Measurements from ENCODE around the gene NFIC.
"Not testable (repeated sequence)": the region's sequence is repeated elsewhere in the genome, so short reads cannot be mapped to it uniquely, and the experiment has no call there.

The NFIC gene

DNA sequence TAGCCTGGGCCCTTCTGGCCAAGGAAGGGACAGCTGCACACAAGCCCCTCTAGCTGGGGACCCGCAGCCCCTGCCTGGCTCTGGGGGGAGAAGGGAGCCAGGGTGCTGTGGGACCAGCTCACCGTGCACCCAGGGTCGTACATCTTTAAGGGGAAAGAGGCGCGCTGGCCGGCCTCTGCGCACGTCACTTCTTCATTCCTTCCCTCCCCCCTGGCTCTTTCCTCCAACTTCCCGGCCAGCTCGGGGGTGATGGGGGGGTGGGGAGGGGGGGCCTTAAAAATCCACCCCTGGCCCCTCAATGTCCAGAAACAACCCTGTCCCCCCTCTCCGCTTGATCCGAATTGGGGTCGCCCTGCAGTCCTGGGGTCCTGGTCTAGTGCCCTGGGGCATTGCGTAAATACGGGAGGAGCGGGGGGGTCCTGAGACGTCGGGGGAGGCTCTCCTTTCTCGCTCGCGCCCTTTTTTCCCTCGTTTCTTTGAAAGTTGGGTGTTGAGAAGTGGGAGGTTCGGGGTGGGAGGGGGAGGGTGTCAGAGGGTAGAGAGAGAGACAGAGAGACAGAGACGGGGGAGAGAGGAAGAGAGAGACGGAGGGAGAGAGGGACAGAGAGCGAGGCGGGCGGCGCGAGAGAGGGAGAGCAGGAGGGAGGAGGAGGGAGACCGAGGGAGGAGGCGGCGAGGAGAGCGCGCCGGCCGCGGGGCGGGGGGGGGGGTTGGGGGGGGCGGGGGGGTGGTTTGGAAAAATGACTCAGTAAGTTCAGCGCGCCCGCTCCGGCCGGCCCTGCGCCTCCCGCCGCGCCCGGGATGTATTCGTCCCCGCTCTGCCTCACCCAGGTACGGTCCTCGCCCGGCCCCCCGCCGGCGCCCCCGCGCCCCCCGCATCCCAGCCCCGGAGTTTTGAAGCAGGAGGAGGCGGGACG, at the start of gene NFIC:
TSS of gene NFIC (plus strand) at position 748 of the 917 bp plus-strand sequence. CDS start at position 802, 54 bp downstream.
- DNase-seq (ENCODE audit: low read depth), result no peak

DNA sequence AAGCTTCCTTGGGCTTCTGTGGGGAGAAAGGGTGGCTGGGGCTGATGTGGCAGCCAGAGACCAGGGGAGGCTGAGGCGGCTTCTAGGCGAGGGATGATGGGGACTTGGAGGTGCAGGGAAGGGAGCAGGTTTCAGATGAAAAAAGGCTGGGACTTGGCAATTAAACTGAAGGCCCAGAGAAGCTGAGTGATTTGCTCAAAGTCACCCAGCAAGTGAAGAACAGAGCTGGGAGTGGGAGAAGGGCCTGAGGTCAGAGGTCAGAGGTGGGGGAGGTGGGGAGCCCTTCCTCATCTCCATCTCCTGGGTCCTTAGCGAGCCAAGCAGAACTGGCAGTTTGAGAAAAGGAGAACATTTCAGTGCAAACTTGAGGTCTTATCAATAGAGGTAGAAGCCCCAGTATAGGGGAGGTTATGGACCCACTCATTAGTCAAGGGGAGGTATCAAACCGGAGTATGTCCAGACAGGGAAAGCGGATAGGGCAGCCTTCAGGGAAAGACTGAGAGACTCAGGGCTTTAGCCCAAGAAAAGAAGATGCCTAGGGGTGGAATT, 49.6 kb upstream of the NFIC start:
- DNase-seq (ENCODE audit: low read depth), result no peak

GRCh38 chr19:3319643-3320353, 46.6 kb upstream of the NFIC start:
- no peak for DNase-seq (ENCODE audit: low read depth)

DNA sequence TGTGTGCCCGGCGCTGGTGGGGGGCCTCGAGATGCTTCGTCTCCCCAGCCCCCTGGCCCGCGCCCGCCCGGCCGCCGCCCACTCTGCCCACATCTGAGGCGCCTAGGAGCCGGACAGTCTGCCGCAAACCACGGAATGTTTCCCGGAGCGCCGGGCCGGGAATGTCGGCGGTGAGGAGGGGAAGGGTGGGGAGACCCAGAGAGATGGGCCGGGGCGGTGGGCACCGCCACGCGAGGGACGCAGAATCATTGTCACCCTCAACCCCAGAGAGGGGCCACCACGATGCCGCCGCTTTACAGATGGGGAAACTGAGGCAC, 46.1 kb upstream of the NFIC start:
- no peak for DNase-seq (ENCODE audit: low read depth)

GRCh38 chr19:3320853-3321252, 45.5 kb upstream of the NFIC start:
- no peak for DNase-seq (ENCODE audit: low read depth)

DNA sequence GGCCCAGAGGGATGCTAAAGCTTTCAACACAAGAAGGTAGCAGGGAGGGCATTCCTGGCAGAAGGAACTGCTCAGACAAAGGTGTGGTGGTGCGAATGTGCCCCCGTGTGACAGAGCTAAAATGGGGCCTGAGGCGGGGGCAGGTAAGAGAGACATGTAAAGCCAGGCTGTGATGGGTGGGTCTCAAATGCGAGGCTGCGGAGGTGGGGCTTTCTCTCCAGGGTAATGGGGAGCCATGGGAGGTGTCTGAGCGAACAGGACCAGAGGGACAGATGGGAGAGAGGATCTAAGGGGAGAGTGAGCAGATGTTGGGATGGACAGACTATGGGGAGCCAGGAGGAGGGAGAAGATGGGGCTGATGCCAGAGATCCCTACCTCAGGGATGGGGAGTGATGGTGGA, 44.7 kb upstream of the NFIC start:
- no peak for DNase-seq (ENCODE audit: low read depth)

GRCh38 chr19:3322199-3322978, 44.0 kb upstream of the NFIC start:
- no peak for DNase-seq (ENCODE audit: low read depth)

DNA sequence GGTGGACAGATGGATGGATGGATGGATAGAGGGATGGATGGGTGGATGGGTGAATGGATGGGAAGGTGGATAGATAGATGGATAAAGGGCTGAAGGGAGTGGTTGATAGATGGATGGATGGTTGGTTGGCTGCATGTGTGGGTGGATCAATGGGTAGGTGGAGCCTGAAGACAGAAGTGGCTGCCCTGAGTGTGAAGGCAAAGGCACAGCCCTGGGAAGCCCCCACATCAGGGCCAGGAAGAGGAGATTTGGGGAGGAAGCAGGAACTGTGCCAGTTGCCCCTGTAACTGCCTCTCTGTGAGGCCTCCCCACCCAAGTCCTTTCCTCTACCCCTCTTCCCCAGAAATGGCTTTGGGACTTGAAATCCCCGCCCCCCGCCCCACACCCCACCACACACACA, 43.4 kb upstream of the NFIC start:
- no peak for DNase-seq (ENCODE audit: low read depth)

DNA sequence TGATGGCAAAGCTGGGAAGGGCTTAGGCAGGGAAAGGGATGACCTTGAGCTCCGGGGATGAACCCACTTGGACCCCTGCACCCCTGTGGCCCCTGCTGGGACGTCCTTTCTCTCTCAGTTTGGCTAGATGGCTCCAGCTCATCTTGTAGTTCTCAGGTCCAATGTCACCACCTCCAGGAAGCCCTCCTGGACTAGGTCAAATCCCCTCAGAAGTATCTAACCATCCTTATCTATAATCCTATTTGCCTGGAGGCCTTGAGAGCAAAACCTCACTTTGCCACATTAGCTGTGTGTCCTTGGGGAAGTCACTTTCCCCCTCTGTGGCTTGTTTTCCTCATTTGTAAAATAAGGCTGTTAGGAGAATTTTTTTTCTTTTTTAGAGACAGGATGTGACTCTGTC, 42.7 kb upstream of the NFIC start:
- no peak for DNase-seq (ENCODE audit: low read depth)

DNA sequence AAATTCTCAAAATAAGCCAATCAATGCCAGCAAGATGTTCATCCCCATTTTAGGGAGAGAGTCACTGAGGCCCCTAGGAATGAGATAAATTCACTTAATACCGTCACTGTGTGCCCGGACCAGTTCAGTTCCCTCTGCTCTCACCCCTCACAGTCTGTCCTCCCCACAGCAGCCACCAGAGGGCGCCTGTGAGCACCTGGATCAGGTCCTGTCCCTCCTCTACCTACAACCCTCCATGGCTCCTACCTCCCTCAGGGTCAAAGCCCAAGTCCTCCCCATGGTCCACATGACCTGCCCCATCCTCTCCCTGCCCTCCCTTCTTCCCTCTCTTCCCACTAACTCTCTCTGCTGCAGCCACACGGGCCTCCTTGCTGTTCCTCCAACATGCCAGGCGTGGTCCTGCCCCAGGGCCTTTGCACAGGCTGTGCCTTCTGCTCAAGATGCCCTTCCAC, 42.0 kb upstream of the NFIC start:
- DNase-seq (ENCODE audit: low read depth), result peak; percentile 44

GRCh38 chr19:3325451-3325850, 40.9 kb upstream of the NFIC start:
- DNase-seq (ENCODE audit: low read depth), result no peak

DNA sequence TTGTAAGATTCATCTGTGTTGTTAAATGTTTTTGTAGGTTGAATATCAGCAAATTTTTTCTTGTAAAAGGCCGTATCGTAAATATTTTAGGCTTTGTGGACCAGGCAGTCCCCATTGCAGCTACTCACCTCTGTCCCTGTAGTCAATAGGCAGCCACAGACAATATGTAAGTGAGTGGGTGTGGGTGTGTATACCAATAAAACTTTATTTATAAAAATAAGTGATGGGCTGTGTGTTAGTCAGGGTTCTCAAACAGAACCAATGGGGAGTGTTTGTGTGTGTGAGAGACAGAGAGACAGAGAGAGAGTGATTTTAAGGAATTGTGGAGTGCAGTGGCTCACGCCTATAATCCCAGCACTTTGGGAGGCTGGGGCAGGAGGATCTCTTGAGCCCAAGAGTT, 37.6 kb upstream of the NFIC start:
- DNase-seq (ENCODE audit: low read depth), result no peak

- DNase-seq (ENCODE audit: low read depth), result no peak
Measured at GRCh38 chr19:3330047-3330446, 36.3 kb upstream of the NFIC start.

DNA sequence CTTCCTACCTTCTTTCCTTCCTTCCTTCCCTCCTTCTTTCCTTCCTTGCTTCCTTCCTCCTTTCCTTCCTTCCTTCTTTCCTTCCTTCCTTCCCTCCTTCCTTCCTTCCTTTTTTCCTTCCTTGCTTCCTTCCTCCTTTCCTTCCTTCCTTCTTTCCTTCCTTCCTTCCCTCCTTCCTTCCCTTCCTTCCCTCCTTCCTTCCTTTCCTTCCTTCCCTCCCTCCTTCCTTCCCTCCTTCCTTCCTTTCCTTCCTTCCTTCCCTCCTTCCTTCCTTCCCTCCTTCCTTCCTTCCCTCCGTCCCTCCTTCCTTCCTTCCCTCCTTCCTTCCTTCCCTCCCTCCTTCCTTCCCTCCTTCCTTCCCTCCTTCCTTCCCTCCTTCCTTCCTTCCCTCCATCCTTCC, 34.2 kb upstream of the NFIC start:
- DNase-seq (ENCODE audit: low read depth), result not testable (repeated sequence)

- DNase-seq (ENCODE audit: low read depth), result no peak
Measured at GRCh38 chr19:3333020-3333583, 33.3 kb upstream of the NFIC start.

GRCh38 chr19:3333662-3334061, 32.7 kb upstream of the NFIC start:
- no peak for DNase-seq (ENCODE audit: low read depth)

DNA sequence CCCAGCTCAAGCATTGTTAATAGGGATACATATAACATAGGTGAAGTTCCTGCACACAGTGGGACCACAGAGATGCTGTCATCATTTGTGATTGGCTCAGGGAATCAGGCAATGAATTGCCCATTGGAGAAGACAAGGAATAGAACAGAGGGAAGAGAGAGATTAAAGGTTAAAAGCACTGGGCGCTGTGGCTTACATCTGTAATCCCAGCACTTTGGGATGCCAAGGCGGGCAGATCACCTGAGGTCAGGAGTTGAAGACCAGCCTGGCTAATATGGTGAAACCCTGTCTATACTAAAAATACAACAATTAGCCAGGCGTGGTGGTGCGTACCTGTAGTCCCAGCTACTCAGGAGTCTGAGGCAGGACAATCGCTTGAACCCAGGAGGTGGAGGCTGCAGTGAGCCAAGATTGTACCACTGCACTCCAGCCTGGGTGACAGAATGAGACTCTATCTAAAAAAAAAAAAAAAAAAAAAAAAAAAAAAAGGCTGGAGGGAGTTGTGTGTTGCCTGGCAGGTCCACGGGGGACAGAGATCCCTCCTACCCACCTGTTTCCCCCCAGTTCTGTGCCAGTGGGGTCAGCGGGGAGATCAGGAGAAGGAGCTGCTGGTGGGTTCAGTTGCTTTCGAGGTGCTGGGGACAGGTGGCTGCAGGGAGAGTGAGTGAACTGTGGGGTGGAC, 31.5 kb upstream of the NFIC start:
- DNase-seq (ENCODE audit: low read depth), result not testable (repeated sequence)

- DNase-seq (ENCODE audit: low read depth), result no peak
Measured at GRCh38 chr19:3335431-3336350, 30.7 kb upstream of the NFIC start.

DNA sequence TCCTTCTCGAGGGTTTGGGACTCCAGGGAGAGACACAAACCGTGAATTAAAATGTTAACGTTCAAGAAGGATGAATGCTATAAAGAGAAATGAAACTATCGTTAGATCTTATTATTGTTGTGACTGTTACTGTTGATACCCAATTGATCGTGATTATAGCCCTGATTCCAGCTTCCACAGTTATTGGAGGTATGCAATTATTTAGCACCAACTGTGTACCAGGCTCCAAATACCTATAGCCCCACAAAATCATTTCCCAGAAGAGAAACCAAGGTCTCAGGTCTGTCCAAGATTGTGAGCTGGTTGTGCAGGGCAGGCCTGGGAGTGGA, 30.1 kb upstream of the NFIC start:
- DNase-seq (ENCODE audit: low read depth), result no peak

All from stimulated activated CD8-positive, alpha-beta memory T cell treated with anti-CD3 and anti-CD28 coated beads, Interleukin-12 subunit alpha, Interleukin-12 subunit beta, amount 100 ng/mL, for 4 hours (primary cell).